Panc1 (cell line): ENCODE results near the gene HEATR9. TPM values are rescaled to one million over a fixed set of nuclear protein-coding genes. Genes with fewer than 3 reads are reported as not detected.

ENCODE experiments used
- ATAC-seq: fragments of 200-7000 bp; cut with Tn5 transposase; 2 replicates; pipeline ENCODE4 v1.9.1; 2020; ENCODE audit warnings: mild to moderate bottlenecking, moderate library complexity
- BruUV-seq: library from RNA; stranded (reverse); fragments of 400-500 nt; replicated peaks from 2 replicates; lab custom pipeline; 2021; lab: Mats Ljungman, UMichigan
- CTCF ChIA-PET: fragments of 300-600 bp; sonication (Branson Sonifier 250); formaldehyde crosslinking; loops from one replicate; lab custom pipeline; 2022; ENCODE audit warnings: antibody characterized with exemption; lab: Charles Lee
- POLR2A ChIA-PET: fragments of 300-600 bp; sonication (Branson Sonifier 250); formaldehyde crosslinking; loops from one replicate; lab custom pipeline; 2022; ENCODE audit warnings: antibody characterized with exemption; lab: Charles Lee
- DNase-seq: peaks from one replicate; pipeline ENCODE4 v3.0.0-alpha.2; 2010; ENCODE audit warnings: low read depth, low spot score
- H3K27ac ChIP-seq: 2 replicates; pipeline ENCODE4 v1.5.1; 2011; ENCODE audit warnings: mild to moderate bottlenecking, low read length, inconsistent platforms
- H3K27me3 ChIP-seq: fragments of 200-500 bp; sonication (Bioruptor generic); 2 replicates; pipeline ENCODE4 v1.6.0; 2014; ENCODE audit warnings: low read length, inconsistent platforms; ENCODE audit not compliant: control insufficient read depth, insufficient read depth
- H3K36me3 ChIP-seq: fragments of 200-500 bp; sonication (Bioruptor generic); 2 replicates; pipeline ENCODE4 v1.5.1; 2014; ENCODE audit warnings: inconsistent platforms, mild to moderate bottlenecking, low read length, moderate library complexity; ENCODE audit not compliant: control insufficient read depth, insufficient read depth
- H3K4me1 ChIP-seq: 2 replicates; pipeline ENCODE4 v1.5.1; 2011; ENCODE audit warnings: inconsistent platforms, mild to moderate bottlenecking, low read length, moderate library complexity; ENCODE audit not compliant: control insufficient read depth, insufficient read depth
- H3K4me3 ChIP-seq, 2 experiments: 2 replicates each; pipeline ENCODE4 v1.5.1; 2011 to 2012; ENCODE audit warnings: low read depth in 2 of 2, low read length in 2 of 2, mild to moderate bottlenecking in 2 of 2, inconsistent platforms in 1 of 2, moderate library complexity in 1 of 2
- H3K9me3 ChIP-seq: fragments of 200-500 bp; sonication (Bioruptor generic); 2 replicates; pipeline ENCODE4 v1.5.1; 2014; ENCODE audit warnings: low read depth, mild to moderate bottlenecking, inconsistent platforms, low read length, moderate library complexity; ENCODE audit not compliant: control insufficient read depth, insufficient read depth
- CTCF ChIP-seq: fragments of 450-650 bp; IDR thresholded peaks from 2 replicates; pipeline ENCODE4 v1.5.1; 2017; ENCODE audit warnings: mild to moderate bottlenecking
- POLR2AphosphoS5 ChIP-seq: IDR thresholded peaks from 2 replicates; pipeline ENCODE4 v1.6.1; 2012; ENCODE audit warnings: mild to moderate bottlenecking, low read depth, low read length, moderate library complexity
- REST ChIP-seq, 2 experiments: IDR thresholded peaks; 2 replicates each; pipeline ENCODE4 v1.6.1; 2011 to 2012; ENCODE audit warnings: low read depth in 2 of 2, control low read depth in 1 of 2, low read length in 1 of 2, mild to moderate bottlenecking in 1 of 2, moderate library complexity in 1 of 2; ENCODE audit not compliant: insufficient read depth in 1 of 2
- SIN3A ChIP-seq: IDR thresholded peaks from 2 replicates; pipeline ENCODE4 v1.6.1; 2012; ENCODE audit warnings: low read depth, mild to moderate bottlenecking, low read length, moderate library complexity, borderline replicate concordance; ENCODE audit not compliant: insufficient read depth
- TCF7L2 ChIP-seq: IDR thresholded peaks from 2 replicates; pipeline ENCODE4 v1.6.1; 2011; ENCODE audit warnings: mild to moderate bottlenecking, low read depth, low read length, inconsistent platforms
- in situ Hi-C: cut with HindIII; loops from 2 replicates; pipeline ENCODE4 v1.10.0; 2016; ENCODE audit warnings: low sequenced_read_pairs, low pct_unique_long_range_greater_than_20kb
- intact Hi-C: fragments of 100-400 bp; cut with micrococcal nuclease; formaldehyde crosslinking; loops from one replicate; pipeline ENCODE4 v1.10.0; 2022; ENCODE audit not compliant: unreplicated experiment
- total RNA-seq: library from RNA; stranded (reverse); gene quantifications from one replicate; pipeline ENCODE4 v1.2.1, GENCODE V29; 2021; ENCODE audit not compliant: unreplicated experiment

HEATR9 gene
- total RNA-seq, 1 experiment from 2014 or later, result not detected

GRCh38 chr17:35875800-35876139 is 7.1 kb upstream of the HEATR9 start:
- no peaks in the 10 kb centered on the region for H3K4me1 ChIP-seq
- H3K27ac ChIP-seq, result no peak overlapping the region
- no peaks in the 10 kb centered on the region for H3K36me3 ChIP-seq
- no peak for TF ChIP-seq CTCF
- no peak for TF ChIP-seq SIN3A
- TF ChIP-seq POLR2AphosphoS5, result no peak
- no peak for TF ChIP-seq REST (IDR thresholded peaks at IDR 0.05; ENCODE audit: insufficient read depth in 1 of 2, low read depth in 2 of 2, low read length in 1 of 2)
- no peak for TF ChIP-seq TCF7L2
- no peak overlapping the region for H3K4me3 ChIP-seq
- intact Hi-C loops, result no loop called here
- BruUV-seq, result no TSS peak
- no peaks in the 10 kb centered on the region for H3K9me3 ChIP-seq
- in situ Hi-C loops, result no loop called here
- DNase-seq (no peak), ATAC-seq (no peak)
- ChIA-PET CTCF (no interaction called here), POLR2A (no interaction called here)
- no peaks in the 10 kb centered on the region for H3K27me3 ChIP-seq

DNA sequence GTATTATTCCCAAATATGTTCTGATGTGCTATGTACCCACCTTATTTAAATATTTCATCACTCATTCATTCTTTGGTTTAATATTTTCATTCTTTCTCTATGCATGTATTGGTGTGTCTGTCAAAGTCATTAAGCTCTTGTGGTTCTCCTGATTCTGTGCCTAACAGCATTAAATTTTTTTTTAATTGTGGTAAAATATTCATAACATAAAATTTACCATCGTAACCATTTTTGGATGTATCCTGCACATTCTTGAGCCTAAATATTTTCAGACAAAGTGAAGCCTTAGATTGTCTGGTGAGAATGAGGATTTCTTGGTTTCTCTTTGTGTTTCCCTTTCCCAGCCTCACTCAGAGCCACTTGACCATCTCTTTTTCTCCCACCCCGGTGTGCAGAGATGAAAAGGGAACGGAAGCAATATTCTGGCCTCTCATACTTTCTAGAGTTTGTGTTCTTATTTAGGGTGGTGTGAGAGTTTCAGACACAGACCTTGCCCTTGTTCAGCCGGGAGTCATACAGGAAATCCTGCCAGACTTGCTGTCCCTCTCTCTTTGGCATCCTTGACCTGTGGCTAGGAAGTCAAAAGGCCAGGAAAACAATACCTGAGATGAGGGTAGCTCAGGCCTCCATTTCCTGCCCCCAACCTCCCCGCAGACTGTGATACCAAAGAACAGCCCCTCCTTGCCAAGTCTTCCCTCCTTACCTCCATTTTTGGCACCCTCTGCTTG is 6.5 kb upstream of the HEATR9 start:
- ChIA-PET POLR2A (interaction anchor here (0.7 kb wide), 1 partner anchor 7 kb away, joined by 4 read pairs; no protein-coding TSS in a partner anchor), CTCF (no interaction called here)
- no peak for ATAC-seq
- DNase-seq, result no peak
- Histone ChIP-seq H3K36me3 (no peaks in the 10 kb centered on the region), H3K4me1 (no peaks in the 10 kb centered on the region), H3K27ac (no peak overlapping the region), H3K4me3 (no peak overlapping the region), H3K27me3 (no peaks in the 10 kb centered on the region), H3K9me3 (no peaks in the 10 kb centered on the region)
- in situ Hi-C loops (no loop called here), intact Hi-C loops (no loop called here)
- no TSS peak for BruUV-seq
- TF ChIP-seq CTCF (no peak), SIN3A (no peak), REST (IDR thresholded peaks at IDR 0.05; ENCODE audit: insufficient read depth in 1 of 2, low read depth in 2 of 2, low read length in 1 of 2) (no peak), TCF7L2 (no peak), POLR2AphosphoS5 (no peak)
